ENCODE measurements around the gene ACTN4. TPM values are rescaled to one million over a fixed set of nuclear protein-coding genes. Genes with fewer than 3 reads are reported as not detected.

ACTN4 gene
- total RNA-seq, 1 donor: 280 TPM

DNA sequence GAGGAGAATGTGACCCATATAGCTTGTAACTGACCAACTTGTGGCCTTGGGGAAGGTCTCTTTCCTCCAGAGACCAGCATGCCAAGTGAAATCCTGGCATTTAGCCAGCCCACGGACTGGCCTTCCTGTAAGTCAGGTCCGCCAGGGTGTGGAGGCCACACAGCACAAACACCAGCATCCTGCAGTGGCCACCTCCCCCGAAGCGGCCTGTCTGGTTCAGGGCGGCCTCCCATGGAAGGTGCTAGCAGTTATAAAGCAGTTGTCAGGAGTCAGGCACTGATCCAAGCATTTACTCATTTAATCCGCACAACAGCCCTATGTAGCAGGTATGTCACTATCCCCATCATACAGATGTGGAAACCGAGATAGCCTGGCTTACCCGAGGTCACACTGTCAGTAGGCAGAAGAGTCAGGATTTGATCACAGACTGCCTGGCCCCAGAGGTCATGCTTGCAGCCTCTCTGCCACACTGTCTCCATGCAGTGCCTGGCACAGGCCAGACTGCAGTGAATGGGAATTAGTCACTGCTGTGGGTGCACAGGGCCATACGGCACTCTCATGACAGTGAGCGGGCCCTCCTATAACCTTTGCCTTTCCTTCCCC is 60.2 kb downstream of the ACTN4 start:
- DNase-seq (ENCODE audit: low read depth): no peak
- no peak overlapping the region for H3K4me3 ChIP-seq (ENCODE audit: low read depth, low read length)

DNA sequence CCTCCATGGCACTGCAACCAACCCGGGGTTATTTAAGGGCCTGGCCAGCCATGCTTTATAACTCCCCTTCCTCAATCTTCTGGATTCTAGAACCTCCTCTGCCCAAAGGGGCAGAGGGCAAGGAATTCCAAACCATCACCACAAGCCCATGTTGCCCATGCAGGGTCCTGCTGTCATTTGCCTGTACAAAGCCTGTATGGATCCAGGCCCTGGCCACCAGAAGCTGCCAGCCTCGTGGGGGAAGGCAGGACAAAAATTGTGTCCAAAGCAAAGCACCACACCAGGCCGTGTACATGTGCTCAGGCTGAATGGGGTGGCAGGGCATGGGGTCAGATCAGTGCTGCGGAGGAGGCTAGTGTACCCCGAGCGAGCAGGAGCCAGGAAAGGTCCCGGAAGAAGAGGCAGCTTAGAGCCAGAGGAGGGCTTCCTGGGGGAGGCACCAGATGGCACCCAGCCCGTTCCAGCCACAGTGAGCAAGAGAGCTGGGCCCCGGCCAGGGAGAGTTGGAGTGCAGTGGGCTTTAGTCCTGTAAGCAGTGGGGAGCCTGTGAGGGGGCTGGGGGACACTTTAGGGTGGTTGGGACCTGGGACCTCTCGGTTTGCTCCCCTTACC is 61.1 kb downstream of the ACTN4 start:
- no peak for TF ChIP-seq CTCF (IDR thresholded peaks at IDR 0.05; ENCODE audit: insufficient read depth, low read length)
- H3K4me3 ChIP-seq (ENCODE audit: low read depth, low read length): no peak overlapping the region
- no peak for DNase-seq (ENCODE audit: low read depth)

More for the DNA sequence above, 60.2 kb downstream of the ACTN4 start:
- TF ChIP-seq CTCF (IDR thresholded peaks at IDR 0.05; ENCODE audit: insufficient read depth, low read length): no peak

- H3K4me3 ChIP-seq (ENCODE audit: low read depth, low read length): no peak overlapping the region
- TF ChIP-seq CTCF (IDR thresholded peaks at IDR 0.05; ENCODE audit: insufficient read depth, low read length): no peak
- no peak for DNase-seq (ENCODE audit: low read depth)
These were observed 61.7 kb downstream of the ACTN4 start for GRCh38 chr19:38709119-38709518.

- DNase-seq (ENCODE audit: low read depth): no peak
- TF ChIP-seq CTCF (IDR thresholded peaks at IDR 0.05; ENCODE audit: insufficient read depth, low read length): no peak
- H3K4me3 ChIP-seq (ENCODE audit: low read depth, low read length): no peak overlapping the region
These were observed 62.4 kb downstream of the ACTN4 start for GRCh38 chr19:38709671-38710415.

GRCh38 chr19:38710416-38710702 is 62.9 kb downstream of the ACTN4 start:
- no peak for DNase-seq (ENCODE audit: low read depth)
- TF ChIP-seq CTCF (IDR thresholded peaks at IDR 0.05; ENCODE audit: insufficient read depth, low read length): no peak
- no peak overlapping the region for H3K4me3 ChIP-seq (ENCODE audit: low read depth, low read length)

- no peak for DNase-seq (ENCODE audit: low read depth)
These were observed 63.7 kb downstream of the ACTN4 start for GRCh38 chr19:38710928-38711725.

More at GRCh38 chr19:38710928-38711725, 63.7 kb downstream of the ACTN4 start:
- H3K4me3 ChIP-seq (ENCODE audit: low read depth, low read length): no peak overlapping the region
- TF ChIP-seq CTCF (IDR thresholded peaks at IDR 0.05; ENCODE audit: insufficient read depth, low read length): no peak

Measured in fibroblast of the aortic adventitia (primary cell).